Natural killer cell treated with Interleukin-12 subunit alpha and Interleukin-12 subunit beta and Interleukin-15 and Interleukin-18, amount 100 ng/mL, for 72 hours (primary cell): ENCODE results near the gene CUL1. TPM values are rescaled to one million over a fixed set of nuclear protein-coding genes. Genes with fewer than 3 reads are reported as not detected.

Experiments
- ATAC-seq, 2 donors: fragments of 150-1000 bp; cut with Tn5 transposase in 1 of 2; sonication (Bioruptor Pico), chemical (Tn5 transposase) in 1 of 2; 2 replicates each; pipeline ENCODE4 v1.10.0; 2021
- DNase-seq: peaks from one replicate; pipeline ENCODE4 v3.0.0; 2022; ENCODE audit warnings: low spot score
- H3K27ac Mint-ChIP-seq, 2 donors: 1 replicate in 1 of 2; 2 replicates in 1 of 2; pipeline ENCODE4 v1.8.0; 2022; ENCODE audit warnings: mixed read lengths in 2 of 2, mild to moderate bottlenecking in 1 of 2, moderate library complexity in 1 of 2
- H3K27me3 Mint-ChIP-seq, 2 donors: 1 replicate in 1 of 2; 2 replicates in 1 of 2; pipeline ENCODE4 v1.8.0; 2022; ENCODE audit warnings: mixed read lengths in 2 of 2
- H3K36me3 Mint-ChIP-seq: one replicate; pipeline ENCODE4 v1.8.0; 2022; ENCODE audit warnings: mixed read lengths
- H3K4me1 Mint-ChIP-seq, 2 donors: 1 replicate in 1 of 2; 2 replicates in 1 of 2; pipeline ENCODE4 v1.8.0; 2022; ENCODE audit warnings: low read depth in 2 of 2, mixed read lengths in 2 of 2, mild to moderate bottlenecking in 1 of 2
- H3K4me3 Mint-ChIP-seq: one replicate; pipeline ENCODE4 v1.8.0; 2022; ENCODE audit warnings: mixed read lengths
- H3K9me3 Mint-ChIP-seq: 2 replicates; pipeline ENCODE4 v1.8.0; 2022; ENCODE audit warnings: mixed read lengths
- total RNA-seq, 2 donors: library from RNA; stranded (reverse); gene quantifications; one replicate each; pipeline ENCODE4 v1.2.3, GENCODE V29; 2022

The CUL1 gene
- total RNA-seq, 2 donors from 2014 or later: 59.5 to 69.5 TPM

- no peak for DNase-seq
- peak overlapping the region in 1 of 2 donors; percentile 8 for H3K27ac Mint-ChIP-seq
- peaks cover 22% of the 10 kb centered on the region for H3K36me3 Mint-ChIP-seq
- peaks cover 27 to 28% of the 10 kb centered on the region in 2 donors for H3K4me1 Mint-ChIP-seq
- ATAC-seq: no peak
- no peaks in the 10 kb centered on the region for H3K9me3 Mint-ChIP-seq
- H3K4me3 Mint-ChIP-seq: peak overlapping the region; percentile 21
- no peaks in the 10 kb centered on the region for H3K27me3 Mint-ChIP-seq
These were observed 34.8 kb downstream of the CUL1 start for GRCh38 chr7:148733496-148733895.

DNA sequence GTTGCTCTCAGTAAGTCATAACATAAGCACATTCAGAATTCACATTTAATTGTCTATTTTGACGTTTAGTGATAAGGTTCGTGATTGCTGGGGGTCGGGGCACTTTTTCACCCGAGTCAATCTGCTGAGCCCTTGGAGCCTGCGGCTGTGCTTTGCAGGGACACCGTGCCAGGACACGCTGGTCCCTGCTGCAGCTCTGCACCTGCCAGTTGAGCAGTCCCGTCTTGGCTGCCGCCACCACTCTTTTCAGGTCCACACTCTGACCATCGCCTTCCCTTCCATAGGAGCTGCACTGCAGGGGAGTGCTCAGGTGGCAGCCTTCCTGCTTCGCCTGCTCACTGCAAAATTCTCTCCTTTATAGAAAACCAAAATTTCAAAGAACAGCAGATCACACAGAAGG, 36.4 kb downstream of the CUL1 start:
- ATAC-seq (no peak), DNase-seq (no peak)
- Mint-ChIP-seq H3K27ac (no peak overlapping the region), H3K27me3 (no peaks in the 10 kb centered on the region), H3K4me1 (peaks cover 27 to 28% of the 10 kb centered on the region in 2 donors), H3K4me3 (no peak overlapping the region), H3K36me3 (peaks cover 31% of the 10 kb centered on the region), H3K9me3 (no peaks in the 10 kb centered on the region)

DNA sequence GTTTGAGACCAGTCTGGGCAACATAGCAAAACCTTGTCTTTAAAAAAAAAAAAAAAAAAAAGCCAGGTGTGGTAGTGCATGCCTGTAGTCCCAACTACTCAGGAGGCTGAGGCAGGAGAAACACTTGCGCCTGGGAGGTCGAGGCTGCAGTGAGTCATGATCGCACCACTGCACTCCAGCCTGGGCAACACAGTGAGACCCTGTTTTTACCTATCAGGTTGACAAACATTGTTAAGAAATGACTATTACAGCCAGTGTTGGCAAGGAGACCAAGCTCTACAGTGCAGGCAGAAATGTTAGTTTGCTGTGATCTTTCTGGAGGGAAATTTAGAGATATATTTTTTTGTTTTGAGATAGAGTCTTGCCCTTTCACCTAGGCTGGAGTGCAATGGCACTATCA, 37.3 kb downstream of the CUL1 start:
- Mint-ChIP-seq H3K27me3 (no peaks in the 10 kb centered on the region), H3K27ac (no peak overlapping the region), H3K9me3 (no peaks in the 10 kb centered on the region), H3K4me1 (peaks cover 27 to 31% of the 10 kb centered on the region in 2 donors), H3K36me3 (peaks cover 39% of the 10 kb centered on the region), H3K4me3 (no peak overlapping the region)
- ATAC-seq (no peak), DNase-seq (no peak)

GRCh38 chr7:148738737-148739535, 40.2 kb downstream of the CUL1 start:
- Mint-ChIP-seq H3K36me3 (peaks cover 34% of the 10 kb centered on the region), H3K27ac (no peak overlapping the region), H3K4me3 (no peak overlapping the region), H3K9me3 (no peaks in the 10 kb centered on the region), H3K27me3 (no peaks in the 10 kb centered on the region), H3K4me1 (peaks cover 16 to 21% of the 10 kb centered on the region in 2 donors)
- DNase-seq (no peak), ATAC-seq (no peak)

DNA sequence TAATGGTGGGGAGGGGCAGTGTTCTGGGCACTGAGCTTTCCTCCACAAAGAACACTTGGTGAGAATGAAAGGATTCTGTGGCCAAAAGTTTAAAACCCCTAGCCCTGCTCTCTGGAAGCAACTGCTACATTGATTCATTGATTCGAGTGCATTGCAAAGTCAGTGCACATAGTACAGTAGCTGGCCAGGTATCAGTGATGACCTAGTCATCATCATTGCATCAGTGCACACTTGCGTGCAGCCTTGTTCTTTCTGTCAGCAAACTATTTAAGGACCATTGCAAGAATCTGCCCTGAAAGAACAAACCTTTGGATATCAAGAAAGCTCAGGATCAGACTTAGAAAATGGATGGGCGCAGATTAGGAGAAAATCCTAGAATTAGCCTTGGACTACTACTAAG, 47.4 kb downstream of the CUL1 start:
- no peak for ATAC-seq
- Mint-ChIP-seq H3K27me3 (no peaks in the 10 kb centered on the region), H3K4me1 (peaks cover 22 to 34% of the 10 kb centered on the region in 2 donors), H3K9me3 (no peaks in the 10 kb centered on the region), H3K36me3 (peaks cover 28% of the 10 kb centered on the region), H3K4me3 (no peak overlapping the region), H3K27ac (no peak overlapping the region)
- no peak for DNase-seq

DNA sequence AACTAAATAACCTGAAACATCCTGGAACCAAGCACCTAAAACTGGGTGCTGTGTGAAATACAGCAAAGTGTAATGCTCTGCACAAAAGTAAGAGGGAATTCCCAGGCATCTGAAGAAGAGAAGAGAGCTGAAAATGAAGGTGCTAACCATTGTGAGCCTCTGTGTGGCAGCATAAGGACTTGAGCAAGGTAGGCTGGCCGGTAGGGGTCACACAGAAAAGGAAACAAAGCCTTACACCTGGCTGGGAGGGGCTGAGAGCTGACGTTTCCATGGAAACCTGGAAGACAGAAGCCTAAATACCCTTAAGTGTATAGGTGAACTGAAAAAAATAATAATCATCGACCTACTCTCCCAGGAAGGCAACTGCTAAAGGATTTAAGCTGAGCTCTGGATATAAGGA, 48.6 kb downstream of the CUL1 start:
- Mint-ChIP-seq H3K36me3 (peaks cover 22% of the 10 kb centered on the region), H3K27me3 (no peaks in the 10 kb centered on the region), H3K4me1 (peaks cover 27 to 30% of the 10 kb centered on the region in 2 donors), H3K4me3 (no peak overlapping the region), H3K27ac (peak overlapping the region in 1 of 2 donors; percentile 24), H3K9me3 (no peaks in the 10 kb centered on the region)
- no peak for ATAC-seq
- DNase-seq: no peak

DNA sequence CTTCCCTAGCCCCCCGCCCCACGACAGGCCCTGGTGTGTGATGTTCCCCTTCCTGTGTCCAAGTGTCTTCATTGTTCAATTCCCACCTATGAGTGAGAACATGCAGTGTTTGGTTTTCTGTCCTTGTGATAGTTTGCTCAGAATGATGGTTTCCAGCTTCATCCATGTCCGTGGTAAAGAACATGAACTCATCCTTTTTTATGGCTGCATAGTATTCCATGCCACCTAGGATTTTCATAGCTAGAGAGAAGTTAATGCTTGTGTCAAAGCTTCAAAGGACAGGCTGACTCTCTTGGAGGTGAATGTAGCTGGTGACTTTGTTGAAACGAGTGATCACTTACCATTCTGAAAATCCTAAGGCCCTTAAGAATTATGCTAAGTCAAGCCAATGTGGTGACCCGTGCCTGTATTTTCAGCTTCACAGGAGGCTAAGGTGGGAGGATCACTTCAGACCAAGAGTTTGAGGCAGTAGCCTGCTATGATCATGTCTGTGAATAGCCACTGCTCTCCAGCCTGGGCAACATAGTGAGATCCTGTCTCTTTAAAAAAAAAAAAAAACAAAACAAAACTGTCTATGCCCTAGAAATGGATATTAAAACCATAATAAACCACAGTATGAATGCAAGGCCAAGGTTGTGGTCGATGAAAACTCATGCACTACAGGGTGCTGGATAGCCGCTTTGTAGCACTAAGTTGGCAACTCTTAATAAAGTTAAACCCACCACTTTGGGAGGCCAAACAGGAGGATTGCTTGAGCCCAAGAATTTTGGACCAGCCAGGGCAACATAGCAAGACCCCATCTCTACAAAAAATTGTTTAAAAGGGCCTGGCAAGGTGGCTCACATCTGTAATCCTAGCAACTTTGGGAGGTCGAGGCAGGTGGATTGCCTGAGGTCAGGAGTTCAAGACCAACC, 52.0 kb downstream of the CUL1 start:
- Mint-ChIP-seq H3K27me3 (no peaks in the 10 kb centered on the region), H3K27ac (no peak overlapping the region), H3K4me3 (no peak overlapping the region), H3K4me1 (peaks cover 36 to 39% of the 10 kb centered on the region in 2 donors), H3K9me3 (no peaks in the 10 kb centered on the region), H3K36me3 (peaks cover 22% of the 10 kb centered on the region)
- DNase-seq (no peak), ATAC-seq (no peak)

DNA sequence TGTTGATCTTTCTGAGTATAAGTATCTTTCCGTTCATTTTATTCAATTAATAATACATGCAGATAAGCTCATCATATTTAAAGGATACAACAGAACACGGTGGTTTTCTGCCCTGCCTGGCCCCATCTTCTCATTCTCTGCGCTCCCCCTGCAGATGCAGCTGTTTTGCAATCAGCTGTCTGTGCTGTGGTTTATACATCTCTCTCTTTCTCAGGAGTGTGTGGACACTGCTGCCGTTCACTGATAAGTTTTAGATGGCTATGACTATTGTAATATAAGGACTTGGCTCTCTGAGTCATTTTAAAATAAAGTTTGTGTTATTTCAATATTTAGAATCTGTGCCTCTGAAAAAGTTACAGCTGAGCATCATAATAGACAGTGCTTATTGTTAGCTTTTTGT, 54.5 kb downstream of the CUL1 start:
- peaks cover 11% of the 10 kb centered on the region for H3K36me3 Mint-ChIP-seq
- no peaks in the 10 kb centered on the region for H3K27me3 Mint-ChIP-seq
- H3K4me1 Mint-ChIP-seq: peaks cover 27 to 29% of the 10 kb centered on the region in 2 donors
- H3K4me3 Mint-ChIP-seq: no peak overlapping the region
- H3K9me3 Mint-ChIP-seq: no peaks in the 10 kb centered on the region
- peak overlapping the region in 1 of 2 donors; percentile 4 for H3K27ac Mint-ChIP-seq
- ATAC-seq: peak in 1 of 2 donors; percentile 46
- no peak for DNase-seq

DNA sequence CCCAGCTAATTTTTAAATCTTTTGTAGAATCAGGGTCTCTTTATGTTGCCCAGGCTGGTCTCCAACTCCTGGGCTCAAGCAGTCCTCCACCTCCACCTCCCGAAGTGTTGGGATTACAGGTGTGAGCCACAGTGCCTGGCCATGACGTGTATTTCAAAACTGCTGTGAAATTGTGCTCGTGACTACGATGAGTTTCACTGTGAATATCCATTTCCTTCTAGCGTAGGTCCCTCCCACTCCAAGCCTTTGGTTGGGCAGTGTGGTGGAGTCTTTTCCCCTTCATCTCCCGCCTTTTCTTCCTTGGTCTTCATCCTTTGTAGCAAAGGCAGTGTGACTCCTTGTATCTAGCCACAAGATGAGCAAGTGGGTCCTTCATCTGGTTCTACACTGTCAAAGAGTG, 56.2 kb downstream of the CUL1 start:
- no peaks in the 10 kb centered on the region for H3K27me3 Mint-ChIP-seq
- peak overlapping the region; percentile 61 to 64 for H3K27ac Mint-ChIP-seq
- peak overlapping the region; percentile 30 for H3K4me3 Mint-ChIP-seq
- no peaks in the 10 kb centered on the region for H3K9me3 Mint-ChIP-seq
- H3K4me1 Mint-ChIP-seq: peaks cover 22 to 23% of the 10 kb centered on the region in 2 donors
- no peak for DNase-seq
- H3K36me3 Mint-ChIP-seq: peaks cover 7% of the 10 kb centered on the region
- peak; percentile 40 to 70 for ATAC-seq

DNA sequence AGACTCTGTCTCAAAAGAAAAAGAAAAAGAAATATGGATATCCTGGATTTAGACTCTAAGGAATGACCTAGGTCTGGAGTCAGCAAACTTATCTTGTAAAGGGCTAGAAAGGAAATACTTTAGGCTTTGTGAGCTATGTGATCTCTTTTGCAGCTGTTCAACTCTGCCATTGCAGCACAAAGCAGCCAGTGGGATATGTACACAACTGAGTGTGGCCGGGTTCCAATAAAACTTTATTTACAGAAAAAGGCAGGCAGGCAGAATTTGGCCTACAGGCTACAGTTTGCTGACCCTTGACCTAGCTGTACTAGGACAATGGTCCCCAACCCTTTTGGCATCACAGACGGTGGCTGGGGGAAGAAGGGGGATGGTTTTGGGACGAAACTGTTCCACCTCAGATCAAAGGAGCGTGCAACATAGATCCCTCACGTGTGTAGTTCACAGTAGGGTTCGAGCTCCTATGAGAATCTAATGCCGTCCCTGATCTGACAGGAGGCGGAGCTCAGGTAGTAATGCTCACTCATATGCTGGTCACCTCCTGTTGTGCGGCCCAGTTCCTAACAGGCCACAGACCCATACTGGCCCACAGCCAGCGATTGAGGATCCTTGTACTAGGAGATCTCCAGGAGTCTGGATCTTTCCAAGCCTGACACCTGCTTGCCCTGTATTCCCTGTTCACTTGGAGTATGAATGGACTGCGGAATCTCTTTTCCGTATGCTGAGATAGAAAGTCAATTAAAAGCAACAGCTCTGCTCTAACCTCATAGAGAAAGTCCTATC, 63.0 kb downstream of the CUL1 start:
- no peak overlapping the region for H3K4me3 Mint-ChIP-seq
- ATAC-seq (no peak), DNase-seq (no peak)
- peak overlapping the region in 1 of 2 donors; percentile 24 for H3K27ac Mint-ChIP-seq
- H3K36me3 Mint-ChIP-seq: no peaks in the 10 kb centered on the region
- no peaks in the 10 kb centered on the region for H3K4me1 Mint-ChIP-seq
- H3K9me3 Mint-ChIP-seq: no peaks in the 10 kb centered on the region
- no peaks in the 10 kb centered on the region for H3K27me3 Mint-ChIP-seq

GRCh38 chr7:148763622-148764021, 64.9 kb downstream of the CUL1 start:
- ATAC-seq: no peak
- Mint-ChIP-seq H3K9me3 (no peaks in the 10 kb centered on the region), H3K27ac (peak overlapping the region in 1 of 2 donors; percentile 17), H3K4me1 (no peaks in the 10 kb centered on the region), H3K36me3 (peaks cover 9% of the 10 kb centered on the region), H3K4me3 (no peak overlapping the region), H3K27me3 (no peaks in the 10 kb centered on the region)
- no peak for DNase-seq

GRCh38 chr7:148770004-148770403, 71.3 kb downstream of the CUL1 start:
- no peak overlapping the region for H3K27ac Mint-ChIP-seq
- ATAC-seq (no peak), DNase-seq (no peak)
- H3K9me3 Mint-ChIP-seq: no peaks in the 10 kb centered on the region
- H3K4me1 Mint-ChIP-seq: peaks cover 27 to 28% of the 10 kb centered on the region in 2 donors
- no peaks in the 10 kb centered on the region for H3K27me3 Mint-ChIP-seq
- peaks cover 9% of the 10 kb centered on the region for H3K36me3 Mint-ChIP-seq
- H3K4me3 Mint-ChIP-seq: no peak overlapping the region

GRCh38 chr7:148772297-148773089, 73.8 kb downstream of the CUL1 start:
- no peaks in the 10 kb centered on the region for H3K27me3 Mint-ChIP-seq
- no peaks in the 10 kb centered on the region for H3K9me3 Mint-ChIP-seq
- peak overlapping the region; percentile 87 to 90 for H3K27ac Mint-ChIP-seq
- H3K4me1 Mint-ChIP-seq: peaks cover 36 to 37% of the 10 kb centered on the region in 2 donors
- H3K4me3 Mint-ChIP-seq: peak overlapping the region; percentile 76
- peaks cover 15% of the 10 kb centered on the region for H3K36me3 Mint-ChIP-seq
- ATAC-seq: peak; percentile 64 to 77
- no peak for DNase-seq
